ENCODE measurements around the gene GUCA2B.

GUCA2B gene

GRCh38 chr1:42191319-42191718, 38.1 kb downstream of the GUCA2B start:
- DNase-seq = no peak

- no peak for DNase-seq
Measured at GRCh38 chr1:42192106-42192505, 38.9 kb downstream of the GUCA2B start.

GRCh38 chr1:42195841-42196240, 42.6 kb downstream of the GUCA2B start:
- no peak for DNase-seq

GRCh38 chr1:42198251-42198650, 45.0 kb downstream of the GUCA2B start:
- no peak for DNase-seq

GRCh38 chr1:42201986-42202385, 48.8 kb downstream of the GUCA2B start:
- no peak for DNase-seq
